ENCODE results near the gene DCAF17.
A peak's percentile ranks its signal among the peaks of the same experiment; 100 is the strongest.

The DCAF17 gene

DNA sequence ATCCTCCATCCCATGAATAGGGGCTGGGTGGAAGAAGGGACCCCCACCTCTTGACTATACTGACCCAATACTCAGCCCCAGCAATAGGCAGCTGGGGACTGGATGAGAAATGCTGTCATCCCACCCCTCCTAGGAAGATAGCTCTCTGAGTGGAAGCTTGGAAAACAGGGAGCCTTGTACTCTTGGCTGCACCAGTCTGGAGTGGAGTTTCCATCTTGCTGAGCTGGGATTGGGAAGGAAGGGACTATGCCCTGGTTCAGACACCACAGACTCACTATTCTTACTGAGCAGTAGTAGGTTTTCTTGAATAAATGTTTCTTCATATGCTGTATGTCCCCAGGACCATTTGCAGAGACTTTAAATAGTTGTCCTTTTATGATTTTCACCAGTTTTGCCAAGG, 7.4 kb downstream of the DCAF17 start:
- Mint-ChIP-seq H3K4me1 (ENCODE audit: low read depth in 2 of 2) (peaks cover 0 to 26% of the 10 kb centered on the region in 2 donors), H3K4me3 (no peak overlapping the region), H3K9me3 (no peaks in the 10 kb centered on the region), H3K36me3 (ENCODE audit: insufficient read depth) (peaks cover 86% of the 10 kb centered on the region), H3K27ac (no peak overlapping the region), H3K27me3 (no peaks in the 10 kb centered on the region)
- DNase-seq, result no peak
- no peak for ATAC-seq (replicated peaks)

- no peaks in the 10 kb centered on the region for H3K9me3 Mint-ChIP-seq
- H3K36me3 Mint-ChIP-seq (ENCODE audit: insufficient read depth), result peaks cover 69% of the 10 kb centered on the region
- H3K4me1 Mint-ChIP-seq (ENCODE audit: low read depth in 2 of 2), result no peaks in the 10 kb centered on the region
- H3K27ac Mint-ChIP-seq, result no peak overlapping the region
- no peaks in the 10 kb centered on the region for H3K27me3 Mint-ChIP-seq
- DNase-seq (no peak), ATAC-seq (replicated peaks) (no peak)
- no peak overlapping the region for H3K4me3 Mint-ChIP-seq
These were observed 13.6 kb downstream of the DCAF17 start for GRCh38 chr2:171447675-171448074.

- no peak for DNase-seq
- H3K36me3 Mint-ChIP-seq (ENCODE audit: insufficient read depth), result peaks cover 54% of the 10 kb centered on the region
- no peak overlapping the region for H3K27ac Mint-ChIP-seq
- no peaks in the 10 kb centered on the region for H3K27me3 Mint-ChIP-seq
- H3K4me3 Mint-ChIP-seq, result no peak overlapping the region
- no peak for ATAC-seq (replicated peaks)
- peaks cover 0 to 8% of the 10 kb centered on the region in 2 donors for H3K4me1 Mint-ChIP-seq (ENCODE audit: low read depth in 2 of 2)
- peaks cover 0 to 4% of the 10 kb centered on the region in 2 donors for H3K9me3 Mint-ChIP-seq
These were observed 17.0 kb downstream of the DCAF17 start for GRCh38 chr2:171451074-171451473.

GRCh38 chr2:171452773-171453172, 18.7 kb downstream of the DCAF17 start:
- DNase-seq (no peak), ATAC-seq (replicated peaks) (no peak)
- Mint-ChIP-seq H3K27me3 (no peaks in the 10 kb centered on the region), H3K36me3 (ENCODE audit: insufficient read depth) (peaks cover 39% of the 10 kb centered on the region), H3K9me3 (peaks cover 0 to 4% of the 10 kb centered on the region in 2 donors), H3K4me1 (ENCODE audit: low read depth in 2 of 2) (peaks cover 4 to 18% of the 10 kb centered on the region in 2 donors), H3K4me3 (no peak overlapping the region), H3K27ac (no peak overlapping the region)

- Mint-ChIP-seq H3K4me3 (no peak overlapping the region), H3K4me1 (ENCODE audit: low read depth in 2 of 2) (peaks cover 4 to 18% of the 10 kb centered on the region in 2 donors), H3K27me3 (no peaks in the 10 kb centered on the region)
These were observed 25.5 kb downstream of the DCAF17 start for GRCh38 chr2:171459498-171459897.

DNA sequence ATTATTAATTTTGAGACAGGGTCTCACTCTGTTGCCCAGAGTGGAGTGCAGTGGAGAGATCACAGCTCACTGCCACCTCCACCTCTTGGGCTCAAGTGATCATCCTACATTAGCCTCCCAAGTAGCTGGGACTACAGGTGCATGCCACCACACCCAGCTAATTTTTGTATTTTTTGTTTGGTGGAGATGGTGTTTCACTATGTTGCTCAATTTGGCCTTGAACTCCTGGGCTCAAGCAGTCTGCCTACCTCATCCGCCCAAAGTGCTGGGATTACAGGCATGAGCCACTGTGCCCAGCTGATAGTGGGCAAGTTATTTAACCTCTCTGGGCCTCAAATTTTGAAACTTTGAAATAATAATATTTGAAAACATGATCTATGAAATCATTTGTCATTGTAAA, 26.5 kb downstream of the DCAF17 start:
- ATAC-seq (replicated peaks) (no peak), DNase-seq (no peak)

More at GRCh38 chr2:171459498-171459897, 25.5 kb downstream of the DCAF17 start:
- Mint-ChIP-seq H3K9me3 (peaks cover 0 to 4% of the 10 kb centered on the region in 2 donors), H3K36me3 (ENCODE audit: insufficient read depth) (peaks cover 33% of the 10 kb centered on the region), H3K27ac (no peak overlapping the region)
- ATAC-seq (replicated peaks), result no peak
- DNase-seq, result no peak

GRCh38 chr2:171469176-171469575, 35.1 kb downstream of the DCAF17 start:
- H3K27me3 Mint-ChIP-seq, result no peaks in the 10 kb centered on the region
- no peaks in the 10 kb centered on the region for H3K4me1 Mint-ChIP-seq (ENCODE audit: low read depth in 2 of 2)
- no peak overlapping the region for H3K27ac Mint-ChIP-seq
- no peaks in the 10 kb centered on the region for H3K9me3 Mint-ChIP-seq
- DNase-seq (no peak), ATAC-seq (replicated peaks) (no peak)
- no peak overlapping the region for H3K4me3 Mint-ChIP-seq
- H3K36me3 Mint-ChIP-seq (ENCODE audit: insufficient read depth), result peaks cover 31% of the 10 kb centered on the region

More for the DNA sequence above, 26.5 kb downstream of the DCAF17 start:
- Mint-ChIP-seq H3K36me3 (ENCODE audit: insufficient read depth) (peaks cover 33% of the 10 kb centered on the region), H3K27ac (no peak overlapping the region), H3K9me3 (peaks cover 0 to 4% of the 10 kb centered on the region in 2 donors), H3K4me3 (no peak overlapping the region), H3K4me1 (ENCODE audit: low read depth in 2 of 2) (peaks cover 4 to 15% of the 10 kb centered on the region in 2 donors), H3K27me3 (no peaks in the 10 kb centered on the region)

DNA sequence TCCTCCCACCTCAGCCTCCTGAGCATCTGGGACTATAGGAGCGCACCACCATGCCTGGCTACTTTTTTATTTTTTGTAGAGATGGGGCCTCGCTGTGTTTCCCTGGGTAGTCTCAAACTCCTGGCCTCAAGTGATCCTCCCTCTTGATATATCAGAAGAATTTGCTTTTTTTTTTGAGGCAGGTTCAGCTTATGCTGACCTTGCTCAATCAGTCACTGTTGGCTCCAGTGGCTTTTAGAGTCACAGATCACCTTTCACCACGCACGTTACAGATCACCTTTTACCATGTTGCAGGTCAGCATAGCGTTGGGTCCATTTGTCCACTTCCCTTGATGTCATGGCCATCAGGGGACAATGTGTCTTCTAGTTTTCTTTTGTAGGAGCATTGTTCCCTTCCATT, 36.1 kb downstream of the DCAF17 start:
- no peak overlapping the region for H3K4me3 Mint-ChIP-seq
- no peak for ATAC-seq (replicated peaks)
- no peaks in the 10 kb centered on the region for H3K9me3 Mint-ChIP-seq
- no peak for DNase-seq
- H3K36me3 Mint-ChIP-seq (ENCODE audit: insufficient read depth), result peaks cover 32% of the 10 kb centered on the region
- H3K27me3 Mint-ChIP-seq, result no peaks in the 10 kb centered on the region
- H3K4me1 Mint-ChIP-seq (ENCODE audit: low read depth in 2 of 2), result no peaks in the 10 kb centered on the region
- no peak overlapping the region for H3K27ac Mint-ChIP-seq

- ATAC-seq (replicated peaks), result no peak
- H3K27ac Mint-ChIP-seq, result no peak overlapping the region
- H3K4me1 Mint-ChIP-seq (ENCODE audit: low read depth in 2 of 2), result no peaks in the 10 kb centered on the region
- no peaks in the 10 kb centered on the region for H3K9me3 Mint-ChIP-seq
- DNase-seq, result no peak
- peaks cover 21% of the 10 kb centered on the region for H3K36me3 Mint-ChIP-seq (ENCODE audit: insufficient read depth)
- H3K27me3 Mint-ChIP-seq, result no peaks in the 10 kb centered on the region
- no peak overlapping the region for H3K4me3 Mint-ChIP-seq
These were observed 42.0 kb downstream of the DCAF17 start for GRCh38 chr2:171475979-171476378.

DNA sequence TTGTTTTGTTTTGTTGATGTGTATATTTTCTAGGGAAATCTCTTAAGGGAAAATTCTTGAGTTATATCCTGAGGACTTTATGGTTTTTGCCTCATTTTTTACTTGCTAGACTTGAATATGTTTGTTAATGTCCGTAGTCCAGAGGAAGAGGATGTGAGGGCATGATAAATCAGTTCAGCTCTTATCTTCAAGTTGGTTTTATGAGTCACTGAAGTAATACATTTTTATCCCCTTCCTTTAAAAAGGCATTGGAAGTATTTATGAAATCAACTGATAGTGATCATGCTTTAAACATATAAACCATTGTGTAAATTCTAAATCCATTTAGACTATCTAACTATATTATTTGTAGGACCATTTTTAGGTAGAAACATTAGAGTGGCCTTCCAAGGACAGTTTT, 44.3 kb downstream of the DCAF17 start:
- ATAC-seq (replicated peaks), result no peak
- Mint-ChIP-seq H3K4me1 (ENCODE audit: low read depth in 2 of 2) (peaks cover 0 to 7% of the 10 kb centered on the region in 2 donors), H3K4me3 (no peak overlapping the region), H3K27ac (no peak overlapping the region), H3K36me3 (ENCODE audit: insufficient read depth) (peaks cover 18% of the 10 kb centered on the region), H3K9me3 (no peaks in the 10 kb centered on the region), H3K27me3 (no peaks in the 10 kb centered on the region)
- no peak for DNase-seq

- DNase-seq (no peak), ATAC-seq (replicated peaks) (no peak)
- Mint-ChIP-seq H3K9me3 (no peaks in the 10 kb centered on the region), H3K36me3 (ENCODE audit: insufficient read depth) (peaks cover 14% of the 10 kb centered on the region), H3K27me3 (no peaks in the 10 kb centered on the region), H3K27ac (no peak overlapping the region), H3K4me3 (no peak overlapping the region), H3K4me1 (ENCODE audit: low read depth in 2 of 2) (peaks cover 0 to 7% of the 10 kb centered on the region in 2 donors)
These were observed 45.3 kb downstream of the DCAF17 start for GRCh38 chr2:171479154-171479814.

GRCh38 chr2:171480908-171481307, 46.9 kb downstream of the DCAF17 start:
- Mint-ChIP-seq H3K27ac (peak overlapping the region in 1 of 2 donors; percentile 3), H3K9me3 (no peaks in the 10 kb centered on the region), H3K27me3 (no peaks in the 10 kb centered on the region), H3K4me1 (ENCODE audit: low read depth in 2 of 2) (peaks cover 14 to 17% of the 10 kb centered on the region in 2 donors), H3K4me3 (no peak overlapping the region), H3K36me3 (ENCODE audit: insufficient read depth) (peaks cover 8% of the 10 kb centered on the region)
- no peak for ATAC-seq (replicated peaks)
- DNase-seq, result no peak

GRCh38 chr2:171482308-171482707, 48.3 kb downstream of the DCAF17 start:
- Mint-ChIP-seq H3K27me3 (no peaks in the 10 kb centered on the region), H3K4me3 (no peak overlapping the region), H3K4me1 (ENCODE audit: low read depth in 2 of 2) (peaks cover 14 to 20% of the 10 kb centered on the region in 2 donors), H3K9me3 (no peaks in the 10 kb centered on the region), H3K27ac (peak overlapping the region; percentile 9 to 57), H3K36me3 (ENCODE audit: insufficient read depth) (peaks cover 7% of the 10 kb centered on the region)
- DNase-seq (no peak), ATAC-seq (replicated peaks) (no peak)

DNA sequence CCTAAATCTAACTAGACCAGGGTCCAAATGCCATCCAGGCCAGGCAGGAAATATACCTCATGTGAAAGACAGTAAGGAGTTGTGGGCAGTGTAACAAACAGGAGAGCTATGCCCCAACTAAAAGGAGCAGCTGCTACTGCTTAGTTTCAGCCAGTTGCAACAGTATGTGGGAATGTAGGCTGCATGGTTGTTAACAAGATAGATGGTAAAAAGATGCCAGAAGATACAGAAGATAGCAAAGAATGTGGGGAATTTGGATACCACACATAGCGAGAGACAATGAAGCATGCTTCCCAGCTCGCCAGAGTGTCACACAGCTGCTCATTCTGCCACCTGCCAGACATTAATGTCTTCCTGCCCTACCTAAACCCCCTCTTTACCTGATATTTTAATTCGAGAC, 48.9 kb downstream of the DCAF17 start:
- H3K36me3 Mint-ChIP-seq (ENCODE audit: insufficient read depth), result peaks cover 4% of the 10 kb centered on the region
- H3K4me3 Mint-ChIP-seq, result no peak overlapping the region
- no peaks in the 10 kb centered on the region for H3K9me3 Mint-ChIP-seq
- H3K4me1 Mint-ChIP-seq (ENCODE audit: low read depth in 2 of 2), result peaks cover 14 to 20% of the 10 kb centered on the region in 2 donors
- H3K27ac Mint-ChIP-seq, result peak overlapping the region; percentile 9 to 57
- ATAC-seq (replicated peaks) (no peak), DNase-seq (no peak)
- H3K27me3 Mint-ChIP-seq, result no peaks in the 10 kb centered on the region

Data from effector memory CD8-positive, alpha-beta T cell (primary cell).